ENCODE measurements around the gene ARID1B.

DNA sequence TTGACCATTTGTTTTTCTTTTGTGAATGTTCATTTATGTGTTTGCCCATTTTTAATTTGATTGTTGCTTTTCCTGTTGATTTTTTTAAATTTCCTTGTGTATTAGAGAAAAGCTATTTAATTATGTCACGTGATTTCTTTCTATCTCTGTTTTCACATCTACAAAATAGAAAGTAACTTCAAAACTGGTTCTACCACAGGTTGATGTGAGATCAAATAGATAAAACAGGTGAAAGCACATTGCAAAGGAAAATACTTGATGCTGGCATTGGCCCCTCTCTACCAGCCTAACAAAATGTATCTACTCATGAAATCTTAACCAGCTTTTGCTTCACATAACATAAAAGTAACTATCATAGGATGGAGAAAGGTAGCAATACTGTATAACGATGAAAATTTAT, 416.9 kb downstream of the ARID1B start:
- TF ChIP-seq, protein P1, sequence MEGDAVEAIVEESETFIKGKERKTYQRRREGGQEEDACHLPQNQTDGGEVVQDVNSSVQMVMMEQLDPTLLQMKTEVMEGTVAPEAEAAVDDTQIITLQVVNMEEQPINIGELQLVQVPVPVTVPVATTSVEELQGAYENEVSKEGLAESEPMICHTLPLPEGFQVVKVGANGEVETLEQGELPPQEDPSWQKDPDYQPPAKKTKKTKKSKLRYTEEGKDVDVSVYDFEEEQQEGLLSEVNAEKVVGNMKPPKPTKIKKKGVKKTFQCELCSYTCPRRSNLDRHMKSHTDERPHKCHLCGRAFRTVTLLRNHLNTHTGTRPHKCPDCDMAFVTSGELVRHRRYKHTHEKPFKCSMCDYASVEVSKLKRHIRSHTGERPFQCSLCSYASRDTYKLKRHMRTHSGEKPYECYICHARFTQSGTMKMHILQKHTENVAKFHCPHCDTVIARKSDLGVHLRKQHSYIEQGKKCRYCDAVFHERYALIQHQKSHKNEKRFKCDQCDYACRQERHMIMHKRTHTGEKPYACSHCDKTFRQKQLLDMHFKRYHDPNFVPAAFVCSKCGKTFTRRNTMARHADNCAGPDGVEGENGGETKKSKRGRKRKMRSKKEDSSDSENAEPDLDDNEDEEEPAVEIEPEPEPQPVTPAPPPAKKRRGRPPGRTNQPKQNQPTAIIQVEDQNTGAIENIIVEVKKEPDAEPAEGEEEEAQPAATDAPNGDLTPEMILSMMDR (IDR thresholded peaks at IDR 0.05): no peak
- TF ChIP-seq EZH2 (IDR thresholded peaks at IDR 0.05; ENCODE audit: borderline replicate concordance, insufficient read depth, low read depth, low read length, poor library complexity, severe bottlenecking): no peak
